Muscle layer of colon (tissue), 2 donors: ENCODE measurements around the gene SALL3.

Experiments used
- H3K27ac ChIP-seq: one replicate; pipeline ENCODE4 v1.7.0; 2013; ENCODE audit warnings: low read depth, mild to moderate bottlenecking, low read length, moderate library complexity
- H3K27me3 ChIP-seq, 2 donors: one replicate each; pipeline ENCODE4 v1.7.0; 2013; ENCODE audit warnings: low read length in 2 of 2, mild to moderate bottlenecking in 2 of 2; ENCODE audit not compliant: insufficient read depth in 2 of 2, control insufficient read depth in 1 of 2
- H3K36me3 ChIP-seq: one replicate; pipeline ENCODE4 v1.7.0; 2013; ENCODE audit warnings: mild to moderate bottlenecking, low read length; ENCODE audit not compliant: insufficient read depth
- H3K4me1 ChIP-seq: one replicate; pipeline ENCODE4 v1.7.0; 2013; ENCODE audit warnings: mild to moderate bottlenecking, low read length; ENCODE audit not compliant: insufficient read depth
- H3K4me3 ChIP-seq, 2 donors: one replicate each; pipeline ENCODE4 v1.7.0; 2013; ENCODE audit warnings: low read length in 2 of 2, low read depth in 1 of 2, mild to moderate bottlenecking in 1 of 2, moderate library complexity in 1 of 2
- H3K9ac ChIP-seq: one replicate; pipeline ENCODE4 v1.7.0; 2013; ENCODE audit warnings: low read length
- H3K9me3 ChIP-seq: one replicate; pipeline ENCODE4 v1.7.0; 2013; ENCODE audit warnings: mild to moderate bottlenecking, low read length
- donor health status: abdominal sarcoma.
- donor health status: Adenocarcinoma of cecum.

The SALL3 gene

GRCh38 chr18:78983512-78983911 is 3.9 kb downstream of the SALL3 start:
- H3K27me3 ChIP-seq: peaks cover 57 to 73% of the 10 kb centered on the region in 2 donors

DNA sequence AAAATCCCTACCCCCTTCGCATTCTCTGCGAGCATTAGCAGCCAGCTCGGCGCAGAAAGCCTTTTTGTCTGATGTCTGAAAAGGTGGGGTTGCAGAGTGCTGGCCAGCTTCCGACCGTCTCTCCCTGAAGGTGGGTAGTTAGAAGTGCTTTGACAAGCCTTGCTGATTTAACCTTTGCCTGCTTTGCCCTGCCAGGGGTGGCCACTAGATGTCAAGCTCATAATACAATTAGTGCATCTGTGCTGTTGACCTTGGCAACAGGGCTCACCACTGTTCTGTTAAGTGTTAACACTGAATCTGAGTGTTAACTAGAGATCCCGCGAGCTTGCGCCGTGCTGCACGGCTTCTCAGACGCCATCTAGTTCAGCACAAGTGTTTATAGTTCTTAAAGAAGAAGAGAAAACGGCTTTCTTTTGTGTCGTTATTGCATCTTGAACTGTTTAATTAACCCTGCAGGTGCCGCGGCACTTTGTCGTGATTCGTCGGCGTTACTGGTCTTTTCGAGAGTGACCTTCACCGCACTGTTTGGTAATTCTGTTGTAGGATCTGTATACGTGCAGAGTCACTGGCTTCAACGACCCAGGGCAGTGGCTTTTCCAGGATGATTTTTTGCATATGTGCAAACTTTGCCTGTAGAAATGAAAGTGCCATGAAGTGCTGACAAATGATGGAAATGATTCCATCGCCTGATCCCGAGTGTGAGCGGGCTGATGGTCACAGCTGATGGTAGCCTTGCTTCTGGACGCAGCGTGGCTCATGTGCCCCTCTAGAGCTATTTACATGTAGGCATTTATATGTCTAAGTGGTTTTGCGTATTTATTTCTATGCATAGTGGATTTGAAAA is 5.5 kb downstream of the SALL3 start:
- Histone ChIP-seq H3K27ac (no peak overlapping the region), H3K9ac (no peak overlapping the region), H3K27me3 (peaks cover 57 to 72% of the 10 kb centered on the region in 2 donors), H3K4me1 (no peaks in the 10 kb centered on the region), H3K36me3 (no peaks in the 10 kb centered on the region), H3K9me3 (peaks cover 10% of the 10 kb centered on the region), H3K4me3 (no peak overlapping the region)

More at GRCh38 chr18:78983512-78983911, 3.9 kb downstream of the SALL3 start:
- Histone ChIP-seq H3K36me3 (no peaks in the 10 kb centered on the region), H3K4me1 (no peaks in the 10 kb centered on the region), H3K9me3 (peaks cover 10% of the 10 kb centered on the region), H3K27ac (no peak overlapping the region), H3K4me3 (no peak overlapping the region), H3K9ac (no peak overlapping the region)

- H3K9ac ChIP-seq: no peak overlapping the region
- H3K4me3 ChIP-seq: no peak overlapping the region
- no peak overlapping the region for H3K27ac ChIP-seq
- H3K4me1 ChIP-seq: no peaks in the 10 kb centered on the region
- H3K36me3 ChIP-seq: no peaks in the 10 kb centered on the region
- peaks cover 57 to 63% of the 10 kb centered on the region in 2 donors for H3K27me3 ChIP-seq
- peaks cover 10% of the 10 kb centered on the region for H3K9me3 ChIP-seq
Observed at GRCh38 chr18:78986018-78986481, 6.4 kb downstream of the SALL3 start.

GRCh38 chr18:78991446-78991845 is 11.8 kb downstream of the SALL3 start:
- H3K36me3 ChIP-seq: no peaks in the 10 kb centered on the region
- H3K4me1 ChIP-seq: no peaks in the 10 kb centered on the region
- H3K4me3 ChIP-seq: no peak overlapping the region
- no peak overlapping the region for H3K27ac ChIP-seq
- H3K9me3 ChIP-seq: no peaks in the 10 kb centered on the region
- H3K27me3 ChIP-seq: peaks cover 8 to 13% of the 10 kb centered on the region in 2 donors
- no peak overlapping the region for H3K9ac ChIP-seq

DNA sequence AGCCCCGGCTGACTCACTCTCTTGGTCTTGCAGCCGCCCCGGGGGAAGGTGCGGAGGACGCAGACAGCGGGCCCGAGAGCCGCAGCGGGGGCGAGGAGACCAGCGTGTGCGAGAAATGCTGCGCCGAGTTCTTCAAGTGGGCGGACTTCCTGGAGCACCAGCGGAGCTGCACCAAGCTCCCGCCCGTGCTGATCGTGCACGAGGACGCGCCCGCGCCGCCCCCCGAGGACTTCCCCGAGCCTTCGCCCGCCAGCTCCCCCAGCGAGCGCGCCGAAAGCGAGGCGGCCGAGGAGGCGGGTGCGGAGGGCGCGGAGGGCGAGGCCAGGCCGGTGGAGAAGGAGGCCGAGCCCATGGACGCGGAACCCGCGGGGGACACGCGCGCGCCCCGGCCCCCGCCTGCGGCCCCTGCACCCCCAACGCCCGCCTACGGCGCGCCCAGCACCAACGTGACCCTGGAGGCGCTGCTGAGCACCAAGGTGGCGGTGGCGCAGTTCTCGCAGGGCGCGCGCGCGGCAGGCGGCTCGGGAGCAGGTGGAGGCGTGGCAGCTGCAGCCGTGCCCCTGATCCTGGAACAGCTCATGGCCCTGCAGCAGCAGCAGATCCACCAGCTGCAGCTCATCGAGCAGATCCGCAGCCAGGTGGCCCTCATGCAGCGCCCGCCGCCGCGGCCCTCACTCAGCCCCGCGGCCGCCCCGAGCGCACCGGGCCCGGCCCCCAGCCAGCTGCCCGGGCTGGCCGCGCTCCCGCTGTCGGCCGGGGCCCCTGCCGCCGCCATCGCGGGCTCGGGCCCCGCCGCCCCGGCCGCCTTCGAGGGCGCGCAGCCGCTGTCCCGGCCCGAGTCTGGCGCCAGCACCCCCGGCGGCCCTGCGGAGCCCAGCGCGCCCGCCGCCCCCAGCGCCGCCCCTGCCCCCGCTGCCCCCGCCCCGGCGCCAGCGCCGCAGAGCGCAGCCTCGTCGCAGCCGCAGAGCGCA is 12.7 kb downstream of the SALL3 start:
- Histone ChIP-seq H3K4me1 (no peaks in the 10 kb centered on the region), H3K27ac (no peak overlapping the region), H3K36me3 (no peaks in the 10 kb centered on the region)

DNA sequence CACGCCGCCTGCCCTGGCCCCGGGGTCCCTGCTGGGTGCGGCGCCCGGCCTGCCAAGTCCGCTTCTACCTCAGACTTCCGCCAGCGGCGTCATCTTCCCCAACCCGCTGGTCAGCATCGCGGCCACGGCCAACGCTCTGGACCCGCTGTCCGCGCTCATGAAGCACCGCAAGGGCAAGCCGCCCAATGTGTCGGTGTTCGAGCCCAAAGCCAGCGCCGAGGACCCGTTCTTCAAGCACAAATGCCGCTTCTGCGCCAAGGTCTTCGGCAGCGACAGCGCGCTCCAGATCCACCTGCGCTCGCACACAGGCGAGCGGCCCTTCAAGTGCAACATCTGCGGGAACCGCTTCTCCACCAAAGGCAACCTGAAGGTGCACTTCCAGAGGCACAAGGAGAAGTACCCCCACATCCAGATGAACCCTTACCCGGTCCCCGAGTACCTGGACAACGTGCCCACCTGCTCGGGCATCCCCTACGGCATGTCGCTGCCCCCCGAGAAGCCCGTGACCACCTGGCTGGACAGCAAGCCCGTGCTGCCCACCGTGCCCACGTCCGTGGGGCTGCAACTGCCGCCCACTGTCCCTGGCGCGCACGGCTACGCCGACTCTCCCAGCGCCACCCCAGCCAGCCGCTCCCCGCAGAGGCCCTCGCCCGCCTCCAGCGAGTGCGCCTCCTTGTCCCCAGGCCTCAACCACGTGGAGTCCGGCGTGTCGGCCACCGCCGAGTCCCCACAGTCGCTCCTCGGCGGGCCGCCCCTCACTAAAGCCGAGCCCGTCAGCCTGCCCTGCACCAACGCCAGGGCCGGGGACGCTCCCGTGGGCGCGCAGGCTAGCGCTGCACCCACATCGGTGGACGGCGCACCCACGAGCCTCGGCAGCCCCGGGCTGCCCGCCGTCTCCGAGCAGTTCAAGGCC is 13.7 kb downstream of the SALL3 start:
- Histone ChIP-seq H3K36me3 (no peaks in the 10 kb centered on the region), H3K4me1 (no peaks in the 10 kb centered on the region), H3K27ac (no peak overlapping the region), H3K9me3 (no peaks in the 10 kb centered on the region), H3K4me3 (no peak overlapping the region), H3K27me3 (peaks cover 0 to 4% of the 10 kb centered on the region in 2 donors), H3K9ac (no peak overlapping the region)

More for the DNA sequence above, 12.7 kb downstream of the SALL3 start:
- Histone ChIP-seq H3K4me3 (no peak overlapping the region), H3K9ac (no peak overlapping the region), H3K9me3 (no peaks in the 10 kb centered on the region), H3K27me3 (peaks cover 5 to 8% of the 10 kb centered on the region in 2 donors)

DNA sequence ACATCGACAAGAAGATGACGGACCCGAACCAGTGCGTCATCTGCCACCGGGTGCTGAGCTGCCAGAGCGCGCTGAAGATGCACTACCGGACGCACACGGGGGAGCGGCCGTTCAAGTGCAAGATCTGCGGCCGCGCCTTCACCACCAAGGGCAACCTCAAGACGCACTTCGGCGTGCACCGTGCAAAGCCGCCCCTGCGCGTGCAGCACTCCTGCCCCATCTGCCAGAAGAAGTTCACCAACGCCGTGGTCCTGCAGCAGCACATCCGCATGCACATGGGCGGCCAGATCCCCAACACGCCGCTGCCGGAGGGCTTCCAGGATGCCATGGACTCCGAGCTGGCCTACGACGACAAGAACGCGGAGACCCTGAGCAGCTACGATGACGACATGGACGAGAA is 14.4 kb downstream of the SALL3 start:
- H3K9ac ChIP-seq: no peak overlapping the region
- H3K27me3 ChIP-seq: no peaks in the 10 kb centered on the region
- no peaks in the 10 kb centered on the region for H3K36me3 ChIP-seq
- H3K9me3 ChIP-seq: no peaks in the 10 kb centered on the region
- H3K4me3 ChIP-seq: no peak overlapping the region
- H3K27ac ChIP-seq: no peak overlapping the region
- H3K4me1 ChIP-seq: no peaks in the 10 kb centered on the region

DNA sequence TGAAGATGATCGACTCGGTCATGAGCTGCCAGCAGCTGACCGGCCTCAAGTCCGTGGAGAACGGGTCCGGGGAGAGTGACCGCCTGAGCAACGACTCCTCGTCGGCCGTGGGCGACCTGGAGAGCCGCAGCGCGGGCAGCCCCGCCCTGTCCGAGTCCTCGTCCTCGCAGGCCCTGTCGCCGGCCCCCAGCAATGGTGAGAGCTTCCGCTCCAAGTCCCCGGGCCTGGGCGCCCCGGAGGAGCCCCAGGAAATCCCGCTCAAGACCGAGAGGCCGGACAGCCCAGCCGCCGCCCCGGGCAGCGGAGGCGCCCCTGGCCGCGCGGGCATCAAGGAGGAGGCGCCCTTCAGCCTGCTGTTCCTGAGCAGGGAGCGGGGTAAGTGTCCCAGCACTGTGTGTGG is 14.9 kb downstream of the SALL3 start:
- no peak overlapping the region for H3K4me3 ChIP-seq
- H3K9me3 ChIP-seq: no peaks in the 10 kb centered on the region
- H3K36me3 ChIP-seq: no peaks in the 10 kb centered on the region
- no peaks in the 10 kb centered on the region for H3K4me1 ChIP-seq
- H3K27me3 ChIP-seq: no peaks in the 10 kb centered on the region
- H3K27ac ChIP-seq: no peak overlapping the region
- no peak overlapping the region for H3K9ac ChIP-seq

GRCh38 chr18:78994977-78995582 is 15.5 kb downstream of the SALL3 start:
- no peak overlapping the region for H3K4me3 ChIP-seq
- H3K9me3 ChIP-seq: no peaks in the 10 kb centered on the region
- no peak overlapping the region for H3K9ac ChIP-seq

DNA sequence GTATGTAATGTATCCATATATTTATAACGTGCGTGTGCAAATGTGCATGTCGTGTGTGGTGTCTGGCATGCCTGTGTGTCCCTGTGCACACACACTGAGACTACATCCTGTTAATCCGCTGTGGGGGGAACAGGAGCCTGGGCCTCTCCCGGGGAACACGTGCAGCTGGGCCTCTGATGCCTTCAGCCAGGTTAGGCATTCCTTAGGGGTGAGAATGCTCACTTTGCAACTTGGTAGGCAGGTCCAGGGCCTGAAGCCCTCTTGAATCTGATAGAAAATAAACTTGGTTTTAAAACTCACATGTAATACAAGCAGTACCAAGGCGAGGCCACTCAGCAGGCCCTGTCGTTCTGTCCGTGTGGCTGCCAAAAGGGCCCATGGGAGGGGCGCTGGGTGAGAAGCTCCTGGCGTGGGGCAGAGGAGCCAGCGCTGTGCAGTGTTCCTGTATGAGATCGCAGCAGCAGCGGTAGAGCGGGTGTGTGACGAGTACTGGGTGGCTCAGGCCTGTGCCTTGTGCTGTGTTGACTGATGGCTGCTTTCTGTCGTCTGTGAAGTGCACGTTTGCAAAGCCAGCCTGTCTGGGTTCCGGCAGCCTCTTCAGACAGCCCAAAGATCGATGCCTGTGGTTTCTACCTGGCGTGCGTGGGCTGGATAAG is 16.2 kb downstream of the SALL3 start:
- no peaks in the 10 kb centered on the region for H3K27me3 ChIP-seq
- no peaks in the 10 kb centered on the region for H3K36me3 ChIP-seq
- no peak overlapping the region for H3K27ac ChIP-seq
- no peak overlapping the region for H3K4me3 ChIP-seq
- H3K9me3 ChIP-seq: no peaks in the 10 kb centered on the region
- H3K4me1 ChIP-seq: no peaks in the 10 kb centered on the region
- no peak overlapping the region for H3K9ac ChIP-seq

More at GRCh38 chr18:78994977-78995582, 15.5 kb downstream of the SALL3 start:
- Histone ChIP-seq H3K27ac (no peak overlapping the region), H3K36me3 (no peaks in the 10 kb centered on the region), H3K4me1 (no peaks in the 10 kb centered on the region), H3K27me3 (no peaks in the 10 kb centered on the region)
